ENCODE results near the gene GDPD3.

GRCh38 chr16:30060836-30061554 is 52.3 kb downstream of the GDPD3 start:
- TF ChIP-seq CTCF (IDR thresholded peaks at IDR 0.05) (no peak), POLR2A (IDR thresholded peaks at IDR 0.05) (no peak)

Data from adrenal gland (tissue), 5 donors.